Retinal pigment epithelial cell (primary cell): ENCODE measurements around the gene ETV6.

Experiments used
- DNase-seq: peaks from one replicate; pipeline ENCODE4 v3.0.0-alpha.2; 2010; ENCODE audit warnings: low read depth
- H3K4me3 ChIP-seq: 2 replicates; pipeline ENCODE4 v1.5.1; 2011; ENCODE audit warnings: mild to moderate bottlenecking, low read length, control low read depth, moderate library complexity
- TF ChIP-seq, protein P1 (sequence below): conservative IDR thresholded peaks from 2 replicates; pipeline ENCODE4 v1.5.1; 2011; ENCODE audit warnings: low read depth, low read length, control low read depth, inconsistent platforms

The ETV6 gene

DNA sequence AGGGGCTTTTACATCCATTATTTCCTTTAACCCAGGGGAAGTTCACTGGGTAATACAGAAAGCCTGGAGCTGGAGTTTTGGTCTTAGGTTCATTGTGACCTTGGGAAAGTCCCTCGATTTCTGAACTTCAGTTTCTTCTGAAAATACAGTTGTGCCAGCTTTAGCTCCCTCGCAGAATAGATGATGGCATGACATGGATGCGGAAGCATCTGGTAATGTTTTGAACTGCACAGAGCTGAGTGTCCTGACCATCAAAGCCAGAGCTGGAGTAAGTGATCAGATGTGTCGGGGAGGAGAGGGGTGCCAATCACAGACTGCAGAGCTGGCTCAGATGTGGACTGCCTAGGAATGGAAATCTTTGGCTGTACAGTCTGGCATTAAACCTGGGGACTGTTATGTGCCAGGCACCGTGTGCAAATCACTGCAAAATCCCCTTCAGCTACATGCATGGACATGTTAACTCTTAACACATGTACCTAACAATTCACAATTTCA lies 180.9 kb downstream of the ETV6 start:
- DNase-seq, result no peak
- H3K4me3 ChIP-seq, result no peak overlapping the region
- TF ChIP-seq, protein P1, sequence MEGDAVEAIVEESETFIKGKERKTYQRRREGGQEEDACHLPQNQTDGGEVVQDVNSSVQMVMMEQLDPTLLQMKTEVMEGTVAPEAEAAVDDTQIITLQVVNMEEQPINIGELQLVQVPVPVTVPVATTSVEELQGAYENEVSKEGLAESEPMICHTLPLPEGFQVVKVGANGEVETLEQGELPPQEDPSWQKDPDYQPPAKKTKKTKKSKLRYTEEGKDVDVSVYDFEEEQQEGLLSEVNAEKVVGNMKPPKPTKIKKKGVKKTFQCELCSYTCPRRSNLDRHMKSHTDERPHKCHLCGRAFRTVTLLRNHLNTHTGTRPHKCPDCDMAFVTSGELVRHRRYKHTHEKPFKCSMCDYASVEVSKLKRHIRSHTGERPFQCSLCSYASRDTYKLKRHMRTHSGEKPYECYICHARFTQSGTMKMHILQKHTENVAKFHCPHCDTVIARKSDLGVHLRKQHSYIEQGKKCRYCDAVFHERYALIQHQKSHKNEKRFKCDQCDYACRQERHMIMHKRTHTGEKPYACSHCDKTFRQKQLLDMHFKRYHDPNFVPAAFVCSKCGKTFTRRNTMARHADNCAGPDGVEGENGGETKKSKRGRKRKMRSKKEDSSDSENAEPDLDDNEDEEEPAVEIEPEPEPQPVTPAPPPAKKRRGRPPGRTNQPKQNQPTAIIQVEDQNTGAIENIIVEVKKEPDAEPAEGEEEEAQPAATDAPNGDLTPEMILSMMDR, result no peak

DNA sequence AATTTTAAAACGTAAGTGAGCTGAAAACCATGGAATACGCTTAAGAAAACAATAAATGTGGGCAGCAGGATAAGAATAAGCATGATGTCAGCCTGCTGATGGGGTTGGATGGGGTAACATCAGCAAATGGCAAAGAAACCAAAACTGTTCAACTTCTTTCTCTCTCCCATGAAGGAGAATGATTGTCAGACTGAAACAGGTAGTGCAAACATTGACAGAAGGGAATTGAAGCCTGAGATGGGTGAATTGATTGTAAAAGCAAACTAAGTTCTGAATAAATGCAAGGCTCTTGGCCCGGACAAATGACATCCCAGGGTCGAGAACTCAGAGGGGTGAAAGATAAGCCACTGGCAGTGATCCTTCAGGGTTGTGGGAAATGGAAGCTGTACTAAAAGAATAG lies 182.6 kb downstream of the ETV6 start:
- no peak for DNase-seq
- H3K4me3 ChIP-seq, result no peak overlapping the region
- TF ChIP-seq, protein P1, result no peak

DNA sequence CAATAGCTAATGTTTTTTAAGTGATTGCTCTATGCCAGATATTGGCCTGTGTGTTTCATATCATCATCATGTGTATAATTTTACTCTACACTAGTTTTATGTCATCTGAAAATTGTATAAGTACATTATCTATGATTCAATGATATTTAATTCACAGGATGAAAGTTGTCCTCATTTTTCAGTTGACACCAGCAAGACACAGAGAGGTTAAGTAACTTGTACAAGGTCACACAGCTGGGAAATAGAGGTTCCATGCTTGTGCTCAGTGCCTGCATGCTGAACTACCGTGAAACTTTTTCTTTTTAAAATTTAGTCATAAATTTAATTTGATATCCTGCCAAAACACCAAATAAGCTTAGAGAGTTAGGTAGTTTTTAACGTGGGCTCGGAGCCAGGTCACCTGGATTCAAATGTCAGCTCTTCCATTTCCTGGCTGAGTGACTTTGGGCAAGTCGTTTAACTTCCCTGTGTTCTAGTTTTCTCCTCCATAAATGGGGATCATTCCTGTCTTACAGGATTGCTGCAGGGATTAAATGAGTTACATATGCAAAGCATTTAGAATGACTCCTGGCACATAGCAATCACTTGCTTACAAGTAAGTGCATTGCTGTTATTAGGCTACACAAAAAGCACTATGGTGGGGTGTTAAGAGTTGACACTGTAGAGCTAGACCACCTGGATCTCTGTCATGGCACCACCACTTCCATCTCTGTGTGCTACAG lies 183.9 kb downstream of the ETV6 start:
- TF ChIP-seq, protein P1, result no peak
- no peak overlapping the region for H3K4me3 ChIP-seq
- no peak for DNase-seq

DNA sequence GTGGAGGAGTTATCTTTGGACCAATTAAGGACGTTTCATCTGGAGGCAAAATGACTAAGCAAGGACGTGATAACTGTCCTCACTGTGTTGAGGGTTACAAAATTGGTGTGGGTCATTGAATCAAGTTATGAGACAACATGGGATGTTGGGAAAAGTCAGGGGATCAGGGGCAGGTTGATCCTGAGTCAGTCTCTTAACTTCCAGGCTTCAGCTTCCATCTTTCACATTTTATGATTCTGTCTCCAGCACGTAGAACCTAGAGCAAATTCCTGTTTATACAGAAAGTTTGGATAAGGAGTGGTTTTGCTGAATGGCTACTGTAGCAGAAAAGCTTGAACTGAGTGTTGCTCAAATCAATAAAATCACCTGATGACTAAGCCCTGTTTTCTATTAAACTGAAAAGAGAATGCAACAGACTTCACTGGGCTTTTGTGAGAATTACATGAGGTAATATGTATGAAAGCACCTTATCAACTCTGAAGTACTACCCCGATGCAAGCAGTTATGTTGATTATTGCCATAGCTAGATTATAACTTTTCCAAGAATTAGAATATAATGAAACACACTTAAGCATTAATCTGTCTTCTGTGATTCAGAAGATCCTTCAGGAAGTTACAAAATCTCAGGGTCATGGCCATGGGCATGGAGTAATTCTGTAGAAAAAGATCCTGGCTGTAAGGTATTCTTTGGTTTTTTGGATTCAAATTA lies 184.8 kb downstream of the ETV6 start:
- no peak overlapping the region for H3K4me3 ChIP-seq
- no peak for DNase-seq
- TF ChIP-seq, protein P1, result no peak

DNA sequence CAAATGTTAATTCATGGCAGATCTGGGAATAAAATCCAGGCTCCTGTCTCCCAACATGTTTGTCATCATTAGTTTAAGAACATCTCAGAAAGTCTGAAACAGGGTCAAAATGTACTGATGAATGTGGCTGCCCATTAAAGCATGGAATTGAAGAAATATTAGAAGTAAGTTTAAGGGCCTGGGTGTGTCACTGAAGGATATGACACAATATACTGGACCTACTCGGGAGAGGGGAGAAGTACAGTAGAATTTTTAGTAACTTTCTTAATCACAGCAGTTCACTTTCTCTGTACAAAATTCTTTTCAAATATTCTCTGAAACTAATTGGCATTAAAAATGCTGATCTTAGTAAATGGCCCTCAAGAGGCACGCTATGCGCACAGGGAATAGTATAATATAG lies 185.5 kb downstream of the ETV6 start:
- no peak overlapping the region for H3K4me3 ChIP-seq
- TF ChIP-seq, protein P1, result no peak
- no peak for DNase-seq

DNA sequence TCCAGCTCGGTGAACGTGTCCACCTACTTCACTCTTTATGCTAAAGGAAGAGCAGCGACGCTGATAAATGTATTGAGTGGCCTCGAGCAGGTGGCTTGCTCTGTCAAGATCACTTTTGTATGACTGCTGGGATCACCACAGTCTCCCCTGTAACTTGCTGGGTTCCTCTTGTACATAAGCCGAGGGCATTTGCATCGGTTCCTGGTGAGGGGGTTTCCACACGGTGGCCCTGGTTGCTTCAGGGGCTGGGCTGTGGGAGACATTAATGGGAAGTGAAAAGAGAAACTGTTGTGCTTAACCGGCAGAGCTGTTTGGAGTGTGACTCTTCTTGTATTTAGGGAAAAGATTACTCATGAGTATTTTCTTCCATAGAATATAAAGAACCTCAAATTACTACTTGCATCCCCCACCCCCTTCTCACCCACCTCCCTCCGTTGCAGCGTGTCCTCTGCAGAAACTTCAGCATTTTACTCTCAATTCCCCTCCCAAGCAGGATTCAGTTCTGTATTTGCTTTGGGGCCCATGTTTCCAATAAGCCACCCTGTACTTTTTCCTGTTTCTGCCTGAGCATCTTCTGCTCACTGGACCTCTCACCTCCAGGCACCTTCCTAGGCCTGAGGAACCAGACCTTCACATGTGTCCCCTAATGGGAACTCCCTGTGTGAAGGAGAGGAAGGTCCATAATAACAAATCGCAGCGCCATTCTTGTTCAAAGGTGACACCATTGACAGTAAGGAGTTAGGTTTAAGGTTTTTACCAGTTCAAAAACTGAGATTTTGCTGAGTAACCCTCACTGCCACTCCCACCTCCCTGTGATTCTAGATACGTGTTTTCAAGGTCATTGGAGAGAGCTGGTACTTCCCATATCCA lies 187.0 kb downstream of the ETV6 start:
- TF ChIP-seq, protein P1, result no peak
- H3K4me3 ChIP-seq, result no peak overlapping the region
- DNase-seq, result no peak
